Activated naive CD8-positive, alpha-beta T cell treated with anti-CD3 and anti-CD28 coated beads, Interleukin-2, amount 50 U/mL, for 24 hours (primary cell): ENCODE data around the gene KLF3.
A peak's percentile ranks its signal among the peaks of the same experiment; 100 is the strongest.

Source experiments
- ATAC-seq: fragments of 150-1000 bp; cut with Tn5 transposase; one replicate; pipeline ENCODE4 v1.10.0; 2021
- DNase-seq: peaks from one replicate; pipeline ENCODE4 v3.0.0; 2021
- H3K27ac Mint-ChIP-seq: one replicate; pipeline ENCODE4 v1.8.0; 2021; ENCODE audit warnings: mild to moderate bottlenecking, mixed read lengths
- H3K27me3 Mint-ChIP-seq: one replicate; pipeline ENCODE4 v1.8.0; 2021; ENCODE audit warnings: mixed read lengths
- H3K36me3 Mint-ChIP-seq: one replicate; pipeline ENCODE4 v1.8.0; 2021; ENCODE audit warnings: low read depth, mixed read lengths
- H3K4me1 Mint-ChIP-seq: one replicate; pipeline ENCODE4 v1.8.0; 2021; ENCODE audit warnings: mixed read lengths
- H3K4me3 Mint-ChIP-seq: one replicate; pipeline ENCODE4 v1.8.0; 2021; ENCODE audit warnings: mild to moderate bottlenecking, moderate library complexity, mixed read lengths
- H3K9me3 Mint-ChIP-seq: one replicate; pipeline ENCODE4 v1.8.0; 2021; ENCODE audit warnings: mixed read lengths

Gene KLF3

GRCh38 chr4:38691251-38692008, 27.4 kb downstream of the KLF3 start:
- Mint-ChIP-seq H3K4me3 (no peak overlapping the region), H3K4me1 (peaks cover 32% of the 10 kb centered on the region), H3K36me3 (peaks cover 46% of the 10 kb centered on the region), H3K9me3 (no peaks in the 10 kb centered on the region), H3K27me3 (no peaks in the 10 kb centered on the region), H3K27ac (no peak overlapping the region)
- ATAC-seq (no peak), DNase-seq (no peak)

DNA sequence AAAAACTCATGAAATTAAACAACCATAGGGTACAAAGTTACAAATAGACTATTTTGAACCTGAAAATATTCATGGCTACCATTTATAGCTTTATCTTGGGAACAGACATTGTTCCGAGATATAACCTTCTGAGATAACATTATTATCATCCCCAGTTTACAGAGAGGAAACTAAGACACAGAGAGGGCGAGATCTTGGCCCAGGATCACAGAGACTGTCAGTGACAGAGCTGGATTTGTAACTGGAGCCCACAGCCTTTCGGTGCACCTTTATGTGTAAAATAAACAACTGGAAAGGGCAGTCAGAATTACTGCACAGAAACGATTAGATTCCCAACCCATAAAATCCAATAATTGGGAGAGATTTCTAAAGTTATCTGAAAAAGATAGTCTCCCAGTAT, 28.4 kb downstream of the KLF3 start:
- Mint-ChIP-seq H3K4me3 (no peak overlapping the region), H3K27ac (no peak overlapping the region), H3K4me1 (peaks cover 22% of the 10 kb centered on the region), H3K27me3 (no peaks in the 10 kb centered on the region), H3K36me3 (peaks cover 52% of the 10 kb centered on the region), H3K9me3 (no peaks in the 10 kb centered on the region)
- ATAC-seq (no peak), DNase-seq (no peak)

- no peaks in the 10 kb centered on the region for H3K9me3 Mint-ChIP-seq
- H3K27me3 Mint-ChIP-seq = no peaks in the 10 kb centered on the region
- H3K36me3 Mint-ChIP-seq = peaks cover 49% of the 10 kb centered on the region
- ATAC-seq (peak; percentile 40), DNase-seq (no peak)
- H3K4me3 Mint-ChIP-seq = no peak overlapping the region
- peaks cover 11% of the 10 kb centered on the region for H3K4me1 Mint-ChIP-seq
- peak overlapping the region; percentile 34 for H3K27ac Mint-ChIP-seq
Measured at GRCh38 chr4:38693569-38693968, 29.6 kb downstream of the KLF3 start.

DNA sequence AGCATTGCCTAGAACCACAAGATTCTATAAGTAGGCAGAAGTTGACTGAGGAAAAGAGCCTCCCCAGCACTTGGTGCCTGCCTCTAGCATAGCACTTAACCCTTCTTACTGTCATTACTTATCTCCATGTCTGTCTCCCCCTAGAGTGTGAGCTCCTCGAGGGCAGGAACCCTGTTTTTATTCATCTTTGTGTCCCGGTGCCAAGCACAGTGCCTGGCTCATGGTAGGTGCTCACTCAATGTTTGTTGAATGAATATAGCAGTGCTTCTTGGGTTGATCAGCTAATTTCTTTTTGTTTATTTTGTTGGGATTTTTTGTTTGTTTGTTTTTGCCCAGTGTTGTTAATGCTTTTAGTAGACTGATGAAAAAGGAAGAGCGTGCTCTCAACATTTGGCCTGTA, 30.3 kb downstream of the KLF3 start:
- Mint-ChIP-seq H3K4me3 (no peak overlapping the region), H3K27ac (no peak overlapping the region), H3K9me3 (no peaks in the 10 kb centered on the region), H3K4me1 (peaks cover 11% of the 10 kb centered on the region), H3K36me3 (peaks cover 42% of the 10 kb centered on the region), H3K27me3 (no peaks in the 10 kb centered on the region)
- ATAC-seq (no peak), DNase-seq (no peak)

DNA sequence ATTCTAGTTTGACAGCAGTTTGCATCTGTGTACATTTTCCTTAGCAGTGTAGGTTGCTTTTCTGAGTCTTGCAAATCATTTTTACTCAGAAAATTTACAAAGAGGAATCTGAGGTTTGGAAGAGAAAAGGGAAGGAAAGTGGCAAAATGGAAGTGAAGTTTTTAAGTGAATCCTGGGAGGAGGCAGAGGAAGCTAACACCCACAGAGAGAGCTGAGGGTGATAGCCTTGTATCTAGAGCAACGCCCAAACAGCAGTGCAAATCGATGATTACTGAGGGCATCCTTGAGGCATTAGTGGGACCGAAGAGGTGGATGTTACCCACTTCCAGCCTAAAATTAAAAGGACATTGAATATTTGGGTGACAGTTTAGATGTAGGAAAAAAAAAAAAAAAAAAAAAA, 31.8 kb downstream of the KLF3 start:
- H3K4me1 Mint-ChIP-seq = peaks cover 11% of the 10 kb centered on the region
- no peak for DNase-seq
- no peaks in the 10 kb centered on the region for H3K27me3 Mint-ChIP-seq
- H3K4me3 Mint-ChIP-seq = no peak overlapping the region
- peak overlapping the region; percentile 34 for H3K27ac Mint-ChIP-seq
- no peak for ATAC-seq
- H3K9me3 Mint-ChIP-seq = no peaks in the 10 kb centered on the region
- H3K36me3 Mint-ChIP-seq = peaks cover 28% of the 10 kb centered on the region

DNA sequence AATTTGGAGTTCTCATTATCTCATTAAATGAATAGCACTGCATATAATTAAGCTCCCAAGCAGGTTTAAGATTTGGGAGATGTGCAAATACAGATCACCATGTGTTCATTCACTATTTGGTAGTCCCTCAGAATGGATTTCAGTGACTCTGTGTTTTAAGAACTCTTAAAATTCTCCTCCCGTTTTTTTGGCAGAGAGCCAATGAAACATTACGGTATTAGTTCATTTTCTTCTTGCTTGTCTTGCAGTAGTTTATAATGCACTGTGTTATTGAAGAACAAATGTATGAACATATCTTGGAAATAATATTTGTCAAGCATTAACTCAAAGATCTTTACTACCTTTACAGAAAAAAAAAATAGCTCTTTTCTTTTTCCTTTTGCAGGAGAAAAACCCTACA, 32.7 kb downstream of the KLF3 start:
- Mint-ChIP-seq H3K36me3 (peaks cover 25% of the 10 kb centered on the region), H3K9me3 (no peaks in the 10 kb centered on the region), H3K27ac (no peak overlapping the region), H3K4me3 (no peak overlapping the region), H3K27me3 (no peaks in the 10 kb centered on the region), H3K4me1 (peaks cover 11% of the 10 kb centered on the region)
- DNase-seq = no peak
- ATAC-seq = no peak

GRCh38 chr4:38698176-38698575, 34.2 kb downstream of the KLF3 start:
- H3K27ac Mint-ChIP-seq = no peak overlapping the region
- DNase-seq = no peak
- H3K4me1 Mint-ChIP-seq = peaks cover 11% of the 10 kb centered on the region
- H3K27me3 Mint-ChIP-seq = no peaks in the 10 kb centered on the region
- no peaks in the 10 kb centered on the region for H3K9me3 Mint-ChIP-seq
- no peak overlapping the region for H3K4me3 Mint-ChIP-seq
- H3K36me3 Mint-ChIP-seq = peaks cover 22% of the 10 kb centered on the region
- no peak for ATAC-seq

DNA sequence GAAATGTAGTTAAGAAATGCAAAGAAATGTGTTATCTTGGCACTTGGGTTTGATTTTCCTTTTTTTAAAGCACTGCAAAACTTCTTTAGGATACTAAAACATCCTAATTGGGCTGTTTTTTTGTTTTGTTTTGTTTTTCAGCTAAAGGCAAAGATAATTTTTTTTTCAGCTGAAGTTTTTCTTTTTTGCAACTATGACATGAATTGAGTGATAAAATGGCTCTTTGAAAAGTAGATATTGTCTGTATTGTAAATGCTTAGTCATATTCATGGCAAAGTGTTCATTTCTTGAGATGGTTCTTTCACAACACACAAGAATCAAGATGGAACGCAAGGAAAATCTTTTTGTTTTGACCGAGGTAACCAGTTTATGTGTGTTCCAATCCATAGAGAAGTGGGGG, 35.1 kb downstream of the KLF3 start:
- Mint-ChIP-seq H3K27ac (no peak overlapping the region), H3K4me3 (no peak overlapping the region), H3K4me1 (peaks cover 3% of the 10 kb centered on the region), H3K36me3 (peaks cover 19% of the 10 kb centered on the region), H3K27me3 (no peaks in the 10 kb centered on the region), H3K9me3 (no peaks in the 10 kb centered on the region)
- ATAC-seq = no peak
- no peak for DNase-seq

DNA sequence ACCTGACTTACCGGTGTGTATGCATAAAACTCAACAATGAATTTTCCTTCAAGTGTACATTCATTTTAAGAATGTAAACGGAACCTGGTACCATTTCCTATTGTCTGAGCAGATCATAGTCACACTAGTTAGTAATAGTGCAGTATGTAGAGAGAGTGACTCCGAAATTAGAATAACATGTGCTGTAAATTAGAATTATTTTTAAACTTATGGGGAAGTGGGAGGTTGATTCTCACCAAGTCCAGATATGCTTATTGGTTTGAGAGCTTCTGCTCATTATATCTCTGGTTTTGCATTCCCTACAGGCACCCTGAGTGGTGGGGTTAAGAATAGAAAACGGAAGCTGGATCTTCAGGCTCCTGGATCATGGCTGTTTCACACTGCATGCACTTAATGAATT, 39.6 kb downstream of the KLF3 start:
- Mint-ChIP-seq H3K4me1 (peaks cover 8% of the 10 kb centered on the region), H3K4me3 (no peak overlapping the region), H3K9me3 (no peaks in the 10 kb centered on the region), H3K36me3 (no peaks in the 10 kb centered on the region), H3K27me3 (no peaks in the 10 kb centered on the region), H3K27ac (no peak overlapping the region)
- DNase-seq (no peak), ATAC-seq (no peak)

GRCh38 chr4:38704622-38705154, 40.7 kb downstream of the KLF3 start:
- Mint-ChIP-seq H3K27ac (no peak overlapping the region), H3K27me3 (no peaks in the 10 kb centered on the region), H3K4me1 (peaks cover 8% of the 10 kb centered on the region), H3K36me3 (no peaks in the 10 kb centered on the region), H3K4me3 (no peak overlapping the region), H3K9me3 (no peaks in the 10 kb centered on the region)
- ATAC-seq = no peak
- DNase-seq = no peak

- no peak for ATAC-seq
- no peak overlapping the region for H3K4me3 Mint-ChIP-seq
- H3K27ac Mint-ChIP-seq = no peak overlapping the region
- H3K27me3 Mint-ChIP-seq = no peaks in the 10 kb centered on the region
- no peak for DNase-seq
- no peaks in the 10 kb centered on the region for H3K36me3 Mint-ChIP-seq
- H3K4me1 Mint-ChIP-seq = peaks cover 13% of the 10 kb centered on the region
- no peaks in the 10 kb centered on the region for H3K9me3 Mint-ChIP-seq
Measured at GRCh38 chr4:38706301-38706700, 42.3 kb downstream of the KLF3 start.

GRCh38 chr4:38710053-38710452, 46.1 kb downstream of the KLF3 start:
- DNase-seq (no peak), ATAC-seq (no peak)
- H3K27me3 Mint-ChIP-seq = no peaks in the 10 kb centered on the region
- H3K4me3 Mint-ChIP-seq = no peak overlapping the region
- H3K27ac Mint-ChIP-seq = no peak overlapping the region
- H3K36me3 Mint-ChIP-seq = peaks cover 3% of the 10 kb centered on the region
- peaks cover 13% of the 10 kb centered on the region for H3K4me1 Mint-ChIP-seq
- H3K9me3 Mint-ChIP-seq = peaks cover 9% of the 10 kb centered on the region

DNA sequence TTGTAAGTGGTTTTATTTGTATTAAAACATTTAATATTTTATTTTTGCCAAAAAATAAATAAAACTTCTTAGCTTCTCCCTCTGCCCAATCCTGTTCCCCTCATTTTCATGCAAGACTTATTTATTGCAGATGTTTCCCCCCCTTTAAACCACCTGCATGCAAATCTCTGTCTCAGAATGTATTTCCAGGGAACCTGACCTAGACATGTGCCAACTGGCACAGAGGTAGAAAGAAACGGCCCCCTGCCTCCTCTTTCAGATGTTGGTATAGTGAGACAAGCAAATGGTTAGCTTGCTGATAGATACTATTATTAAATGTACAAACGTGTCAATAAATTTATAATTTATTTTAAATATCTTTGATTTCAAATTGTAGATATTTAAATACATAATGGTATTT, 47.1 kb downstream of the KLF3 start:
- ATAC-seq = no peak
- Mint-ChIP-seq H3K4me1 (peaks cover 13% of the 10 kb centered on the region), H3K27ac (no peak overlapping the region), H3K36me3 (peaks cover 3% of the 10 kb centered on the region), H3K9me3 (peaks cover 9% of the 10 kb centered on the region), H3K4me3 (no peak overlapping the region), H3K27me3 (no peaks in the 10 kb centered on the region)
- DNase-seq = no peak

DNA sequence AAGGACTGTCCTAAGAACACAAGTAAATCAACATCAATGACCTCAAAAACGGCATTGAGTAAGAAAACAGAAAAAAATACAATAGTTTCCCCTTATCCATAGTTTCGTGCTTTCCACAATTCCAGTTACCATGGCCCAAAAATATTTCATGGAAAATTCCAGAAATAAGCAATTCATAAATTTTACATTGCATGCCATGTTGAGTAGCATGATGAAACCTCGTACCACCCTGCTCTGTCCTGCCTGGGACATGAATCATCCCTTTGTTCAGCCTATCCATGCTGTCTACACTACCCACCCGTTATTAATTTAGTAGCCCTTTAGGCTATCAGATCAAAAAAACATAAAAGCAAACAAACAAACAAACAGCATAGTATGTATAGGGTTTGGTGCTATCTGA, 51.1 kb downstream of the KLF3 start:
- Mint-ChIP-seq H3K9me3 (peaks cover 9% of the 10 kb centered on the region), H3K4me3 (no peak overlapping the region), H3K27me3 (no peaks in the 10 kb centered on the region), H3K36me3 (peaks cover 3% of the 10 kb centered on the region), H3K27ac (no peak overlapping the region), H3K4me1 (peaks cover 2% of the 10 kb centered on the region)
- DNase-seq (no peak), ATAC-seq (no peak)

DNA sequence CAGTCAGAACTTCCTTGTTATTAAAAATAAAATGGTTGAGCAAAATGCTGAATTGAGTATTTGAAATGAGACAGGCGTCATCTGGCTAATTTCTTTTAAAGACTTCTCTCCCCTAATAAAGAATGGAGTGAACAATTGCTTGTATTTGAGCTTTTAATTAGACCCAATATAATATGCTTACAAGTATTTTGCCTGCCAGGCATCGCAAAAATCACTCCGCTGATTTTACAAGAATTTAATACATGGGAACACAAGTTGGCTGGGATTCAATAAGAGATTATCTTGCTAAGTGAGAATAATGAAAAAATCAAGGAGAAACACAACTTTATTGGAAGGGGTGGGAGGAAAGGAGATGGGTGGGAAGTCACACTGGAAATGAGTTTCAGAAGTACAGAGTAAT, 52.3 kb downstream of the KLF3 start:
- H3K9me3 Mint-ChIP-seq = peaks cover 9% of the 10 kb centered on the region
- no peak for ATAC-seq

DNA sequence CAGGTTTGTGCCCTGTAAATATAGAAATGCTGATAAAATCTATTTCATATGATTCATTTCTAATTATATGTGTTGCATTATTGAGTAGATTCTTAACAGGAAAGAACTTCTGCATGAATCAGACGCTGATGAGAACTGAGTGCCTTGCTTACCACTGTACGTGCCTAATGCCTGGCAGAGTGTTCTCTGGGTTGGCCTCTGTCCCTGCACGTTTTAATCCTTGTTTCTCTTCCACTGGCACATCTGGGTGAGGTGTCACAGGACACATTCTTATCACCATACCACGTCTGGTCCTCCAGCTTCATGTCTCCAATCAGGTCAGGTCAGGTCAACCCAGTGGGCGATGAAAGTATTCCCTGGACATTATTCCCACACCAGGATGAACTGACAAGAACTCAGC, 53.6 kb downstream of the KLF3 start:
- DNase-seq (no peak), ATAC-seq (no peak)
- Mint-ChIP-seq H3K9me3 (peaks cover 4% of the 10 kb centered on the region), H3K4me1 (no peaks in the 10 kb centered on the region), H3K27me3 (no peaks in the 10 kb centered on the region), H3K36me3 (peaks cover 3% of the 10 kb centered on the region), H3K4me3 (no peak overlapping the region), H3K27ac (no peak overlapping the region)

More for the DNA sequence above, 52.3 kb downstream of the KLF3 start:
- DNase-seq = no peak
- no peak overlapping the region for H3K27ac Mint-ChIP-seq
- H3K4me1 Mint-ChIP-seq = no peaks in the 10 kb centered on the region
- H3K36me3 Mint-ChIP-seq = peaks cover 3% of the 10 kb centered on the region
- no peaks in the 10 kb centered on the region for H3K27me3 Mint-ChIP-seq
- no peak overlapping the region for H3K4me3 Mint-ChIP-seq
